Upper lobe of left lung (tissue), 6 donors: ENCODE results near the gene CLASP1. TPM values are rescaled to one million over a fixed set of nuclear protein-coding genes. Genes with fewer than 3 reads are reported as not detected.

ENCODE experiments used
- ATAC-seq, 2 donors: fragments of 200-7000 bp; cut with Tn5 transposase; one replicate each; pipeline ENCODE4 v1.9.1; 2022; ENCODE audit warnings: mild to moderate bottlenecking in 2 of 2, moderate library complexity in 2 of 2; ENCODE audit not compliant: low FRiP score in 2 of 2
- DNase-seq, 2 donors: peaks; one replicate each; pipeline ENCODE4 v3.0.0-alpha.2; 2019 to 2020
- H3K27ac ChIP-seq, 4 donors: fragments of 200-600 bp; sonication (generic); one replicate each; pipeline ENCODE4 v1.5.1; 2016 to 2019
- H3K27me3 ChIP-seq, 4 donors: fragments of 200-600 bp; sonication (generic); one replicate each; pipeline ENCODE4 v1.5.1; 2017 to 2019
- H3K36me3 ChIP-seq, 4 donors: fragments of 200-600 bp; sonication (generic); one replicate each; pipeline ENCODE4 v1.5.1; 2016 to 2019
- H3K4me1 ChIP-seq, 4 donors: fragments of 200-600 bp; sonication (generic); one replicate each; pipeline ENCODE4 v1.5.1; 2018 to 2019
- H3K4me3 ChIP-seq, 4 donors: fragments of 200-600 bp; sonication (generic); one replicate each; pipeline ENCODE4 v1.5.1; 2017 to 2019; ENCODE audit warnings: mild to moderate bottlenecking in 2 of 4, moderate library complexity in 1 of 4
- H3K9me3 ChIP-seq, 4 donors: fragments of 200-600 bp; sonication (generic); one replicate each; pipeline ENCODE4 v1.5.1; 2018 to 2019
- EP300 ChIP-seq, 4 donors: sonication (generic); formaldehyde crosslinking; IDR thresholded peaks; one replicate each; pipeline ENCODE4 v1.5.1; 2017; ENCODE audit warnings: antibody characterized with exemption in 4 of 4, control low read depth in 2 of 4
- POLR2A ChIP-seq, 4 donors: fragments of 450-650 bp; IDR thresholded peaks; one replicate each; pipeline ENCODE4 v1.5.1; 2016 to 2017; ENCODE audit warnings: antibody characterized with exemption in 4 of 4, mild to moderate bottlenecking in 2 of 4
- POLR2AphosphoS5 ChIP-seq, 2 donors: sonication (generic); formaldehyde crosslinking; IDR thresholded peaks; one replicate each; pipeline ENCODE4 v1.5.1; 2017; ENCODE audit warnings: antibody characterized with exemption in 2 of 2
- WGBS, 2 donors: methylation state at CpG; one replicate each; pipeline ENCODE4 v1.1.5; 2017 to 2018; 5-methylcytosine and 5-hydroxymethylcytosine counted together
- total RNA-seq, 6 donors: library from RNA; depleted of rRNA in 4 of 6; stranded (reverse); fragments of >200 nt in 4 of 6; gene quantifications; one replicate each; pipeline versions ENCODE4 v1.1.0 to v1.2.1, GENCODE V29; 2016 to 2021
- TF ChIP-seq, protein P1 (sequence below), 6 experiments: fragments of 450-650 bp in 4 of 6; fragments of 200-600 bp in 2 of 6; sonication (generic) in 2 of 6; IDR thresholded peaks; one replicate each; pipeline ENCODE4 v1.5.1; 2016 to 2019; ENCODE audit warnings: antibody characterized with exemption in 6 of 6
- donor health status: DM: no; HTN: no; CAD: no; lungs with moderate emphysema.
- donor health status: DM: no; HTN: yes; CAD: no; lungs with severe emphysema.

CLASP1 gene
- total RNA-seq, 6 donors from 2014 or later = 36.3 to 95.3 (median 46.8) TPM

DNA sequence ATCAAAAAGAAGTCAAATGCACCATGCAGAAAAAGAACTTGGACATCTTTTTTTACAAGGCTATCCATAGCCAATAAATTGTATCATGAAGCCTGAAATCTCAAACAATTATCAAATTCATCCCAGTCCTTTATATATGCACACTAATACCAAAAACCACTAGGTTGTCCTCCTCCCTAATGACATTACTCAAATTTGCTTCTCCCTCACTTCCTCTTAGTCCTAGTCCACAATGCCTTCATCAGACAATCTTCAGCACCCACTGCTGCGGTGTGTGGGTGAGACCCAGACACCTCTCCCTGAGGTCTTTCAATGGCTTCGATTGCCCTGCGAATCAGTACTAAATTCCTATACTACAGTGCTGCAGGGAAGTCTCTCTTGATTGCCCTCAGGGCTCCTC lies 58.1 kb downstream of the CLASP1 start:
- Histone ChIP-seq H3K27ac (no peak overlapping the region), H3K27me3 (no peaks in the 10 kb centered on the region), H3K4me1 (peaks cover 9 to 14% (median 11%) of the 10 kb centered on the region in 4 donors), H3K36me3 (peaks cover 0 to 6% (median 2%) of the 10 kb centered on the region in 4 donors), H3K9me3 (no peaks in the 10 kb centered on the region), H3K4me3 (no peak overlapping the region)
- ATAC-seq = no peak
- DNase-seq = no peak
- no peak for TF ChIP-seq POLR2A (IDR thresholded peaks at IDR 0.05)
- no peak for TF ChIP-seq POLR2AphosphoS5 (IDR thresholded peaks at IDR 0.05)
- no peak for TF ChIP-seq EP300 (IDR thresholded peaks at IDR 0.05)
- TF ChIP-seq, protein P1, sequence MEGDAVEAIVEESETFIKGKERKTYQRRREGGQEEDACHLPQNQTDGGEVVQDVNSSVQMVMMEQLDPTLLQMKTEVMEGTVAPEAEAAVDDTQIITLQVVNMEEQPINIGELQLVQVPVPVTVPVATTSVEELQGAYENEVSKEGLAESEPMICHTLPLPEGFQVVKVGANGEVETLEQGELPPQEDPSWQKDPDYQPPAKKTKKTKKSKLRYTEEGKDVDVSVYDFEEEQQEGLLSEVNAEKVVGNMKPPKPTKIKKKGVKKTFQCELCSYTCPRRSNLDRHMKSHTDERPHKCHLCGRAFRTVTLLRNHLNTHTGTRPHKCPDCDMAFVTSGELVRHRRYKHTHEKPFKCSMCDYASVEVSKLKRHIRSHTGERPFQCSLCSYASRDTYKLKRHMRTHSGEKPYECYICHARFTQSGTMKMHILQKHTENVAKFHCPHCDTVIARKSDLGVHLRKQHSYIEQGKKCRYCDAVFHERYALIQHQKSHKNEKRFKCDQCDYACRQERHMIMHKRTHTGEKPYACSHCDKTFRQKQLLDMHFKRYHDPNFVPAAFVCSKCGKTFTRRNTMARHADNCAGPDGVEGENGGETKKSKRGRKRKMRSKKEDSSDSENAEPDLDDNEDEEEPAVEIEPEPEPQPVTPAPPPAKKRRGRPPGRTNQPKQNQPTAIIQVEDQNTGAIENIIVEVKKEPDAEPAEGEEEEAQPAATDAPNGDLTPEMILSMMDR (IDR thresholded peaks at IDR 0.05) = no peak
- 89 to 97% methylated on average over 3 of the region's 3 CpGs for WGBS, 2 donors

DNA sequence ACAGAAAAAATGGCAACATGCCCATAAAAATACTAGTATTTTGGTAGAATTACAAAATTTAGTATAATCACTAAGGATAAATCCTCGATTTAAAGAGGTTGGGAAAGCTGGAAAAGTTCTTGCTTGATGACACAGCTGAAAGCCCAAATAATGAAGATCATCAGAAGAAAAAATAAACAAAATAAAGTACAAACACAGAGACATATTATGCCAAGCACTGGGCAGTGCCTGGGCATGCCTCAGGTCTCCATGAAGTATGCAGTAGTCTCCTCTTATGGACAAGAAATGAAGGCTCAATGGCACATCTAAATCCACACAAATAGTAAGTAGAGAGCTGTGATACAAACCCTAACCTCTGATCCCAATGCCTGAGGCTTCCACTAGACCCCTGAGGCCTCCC lies 60.9 kb downstream of the CLASP1 start:
- Histone ChIP-seq H3K4me1 (peaks cover 0 to 6% (median 3%) of the 10 kb centered on the region in 4 donors), H3K36me3 (peaks cover 0 to 6% (median 2%) of the 10 kb centered on the region in 4 donors), H3K4me3 (no peak overlapping the region), H3K27ac (no peak overlapping the region), H3K9me3 (no peaks in the 10 kb centered on the region), H3K27me3 (no peaks in the 10 kb centered on the region)
- WGBS, 2 donors = 80 to 89% methylated on average over 1 of the region's 1 CpG
- ATAC-seq (no peak), DNase-seq (no peak)
- TF ChIP-seq POLR2A (IDR thresholded peaks at IDR 0.05) = no peak
- no peak for TF ChIP-seq POLR2AphosphoS5 (IDR thresholded peaks at IDR 0.05)
- TF ChIP-seq, protein P1 (IDR thresholded peaks at IDR 0.05) = no peak
- no peak for TF ChIP-seq EP300 (IDR thresholded peaks at IDR 0.05)

DNA sequence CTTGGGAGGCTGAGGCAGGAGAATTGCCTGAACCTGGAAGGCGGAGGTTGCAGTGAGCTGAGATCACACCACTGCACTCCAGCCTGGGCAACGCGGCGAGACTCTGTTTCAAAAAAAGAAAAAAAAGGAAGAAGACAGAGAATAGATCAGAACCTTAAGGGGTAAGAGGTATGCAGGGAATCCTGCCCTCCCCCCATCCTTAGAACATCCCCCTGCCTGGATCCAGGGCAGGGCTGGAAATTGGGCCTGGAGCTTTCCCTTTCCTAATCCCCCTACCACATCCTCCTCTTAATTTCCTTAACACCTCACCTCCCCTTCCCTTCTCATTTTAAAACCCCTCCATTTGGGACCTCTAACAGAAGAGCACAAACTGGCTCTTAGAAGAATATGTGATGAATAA lies 62.1 kb downstream of the CLASP1 start:
- ATAC-seq = no peak
- peaks cover 0 to 6% (median 2%) of the 10 kb centered on the region in 4 donors for H3K36me3 ChIP-seq
- 98% methylated on average over 4 of the region's 4 CpGs for WGBS, 2 donors
- H3K4me1 ChIP-seq = peaks cover 0 to 6% (median 3%) of the 10 kb centered on the region in 4 donors
- TF ChIP-seq POLR2AphosphoS5 (IDR thresholded peaks at IDR 0.05) (no peak), POLR2A (IDR thresholded peaks at IDR 0.05) (no peak), EP300 (IDR thresholded peaks at IDR 0.05) (no peak)
- TF ChIP-seq, protein P1 (IDR thresholded peaks at IDR 0.05) = no peak
- DNase-seq = no peak
- no peak overlapping the region for H3K27ac ChIP-seq
- H3K9me3 ChIP-seq = no peaks in the 10 kb centered on the region
- H3K27me3 ChIP-seq = no peaks in the 10 kb centered on the region
- H3K4me3 ChIP-seq = no peak overlapping the region

DNA sequence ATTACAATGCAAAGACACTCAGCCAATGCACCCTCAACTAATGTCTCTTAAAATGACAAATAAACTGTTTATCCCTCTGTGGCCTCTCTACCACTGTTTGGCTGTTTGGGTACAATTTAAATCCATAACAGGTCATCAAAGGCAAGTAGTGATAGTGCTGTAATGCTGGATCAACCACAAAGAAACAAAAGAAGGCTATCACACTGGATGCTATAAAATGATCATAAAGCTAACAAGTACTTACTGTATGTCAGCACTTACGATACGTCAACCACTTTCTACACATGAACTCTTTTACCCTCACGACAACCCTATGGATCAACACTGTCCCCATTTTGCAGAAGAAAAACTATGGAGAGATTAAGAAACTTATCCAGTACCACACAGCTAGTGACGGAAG lies 64.5 kb downstream of the CLASP1 start:
- peaks cover 0 to 6% (median 0%) of the 10 kb centered on the region in 4 donors for H3K36me3 ChIP-seq
- peaks cover 0 to 8% (median 5%) of the 10 kb centered on the region in 4 donors for H3K4me1 ChIP-seq
- no peak overlapping the region for H3K27ac ChIP-seq
- WGBS, 2 donors = 98% methylated on average over 4 of the region's 4 CpGs
- no peak for DNase-seq
- TF ChIP-seq EP300 (IDR thresholded peaks at IDR 0.05) = no peak
- no peak for TF ChIP-seq POLR2A (IDR thresholded peaks at IDR 0.05)
- TF ChIP-seq POLR2AphosphoS5 (IDR thresholded peaks at IDR 0.05) = no peak
- TF ChIP-seq, protein P1 (IDR thresholded peaks at IDR 0.05) = no peak
- ATAC-seq = no peak
- H3K9me3 ChIP-seq = no peaks in the 10 kb centered on the region
- no peak overlapping the region for H3K4me3 ChIP-seq
- H3K27me3 ChIP-seq = no peaks in the 10 kb centered on the region

DNA sequence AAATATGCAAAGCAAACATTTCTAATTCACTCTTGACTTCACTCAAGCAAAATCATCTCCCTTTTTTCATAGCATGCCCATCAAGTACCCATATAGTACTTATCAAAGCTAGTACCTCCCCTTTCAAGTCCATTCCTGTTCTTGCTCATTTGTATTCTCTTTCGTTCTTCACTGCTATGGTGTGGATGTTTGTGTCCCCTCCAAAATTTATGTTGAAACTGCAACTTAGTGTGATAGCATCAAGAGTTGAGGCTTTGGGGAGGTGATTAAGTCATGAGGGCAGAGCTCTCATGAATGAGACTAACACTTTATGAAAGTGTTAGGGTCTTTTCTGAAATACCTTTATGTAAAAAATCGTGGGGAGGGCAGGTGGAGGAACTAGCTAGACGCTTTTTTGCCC lies 65.7 kb downstream of the CLASP1 start:
- no peak for ATAC-seq
- no peak for DNase-seq
- 78 to 97% methylated on average over 3 of the region's 3 CpGs for WGBS, 2 donors
- Histone ChIP-seq H3K27me3 (no peaks in the 10 kb centered on the region), H3K27ac (no peak overlapping the region), H3K9me3 (no peaks in the 10 kb centered on the region), H3K36me3 (peaks cover 0 to 1% (median 0%) of the 10 kb centered on the region in 4 donors), H3K4me3 (no peak overlapping the region), H3K4me1 (peaks cover 0 to 8% (median 5%) of the 10 kb centered on the region in 4 donors)
- TF ChIP-seq, protein P1 (IDR thresholded peaks at IDR 0.05) = no peak
- TF ChIP-seq POLR2AphosphoS5 (IDR thresholded peaks at IDR 0.05) (no peak), EP300 (IDR thresholded peaks at IDR 0.05) (no peak), POLR2A (IDR thresholded peaks at IDR 0.05) (no peak)
